HEK293T (cell line): ENCODE results near the gene MYLK.

Experiments
- ELF4 ChIP-seq: fragments of 450-650 bp; IDR thresholded peaks from 2 replicates; pipeline ENCODE4 v1.6.1; 2017; ENCODE audit warnings: antibody characterized with exemption
- FOXA1 ChIP-seq: fragments of 450-650 bp; IDR thresholded peaks from 2 replicates; pipeline ENCODE4 v1.6.1; 2016; ENCODE audit warnings: mild to moderate bottlenecking
- FOXK2 ChIP-seq: fragments of 450-650 bp; IDR thresholded peaks from 2 replicates; pipeline ENCODE4 v1.6.1; 2016; ENCODE audit warnings: mild to moderate bottlenecking
- FOXM1 ChIP-seq: fragments of 450-650 bp; IDR thresholded peaks from 2 replicates; pipeline ENCODE4 v1.6.1; 2017; ENCODE audit warnings: mild to moderate bottlenecking, borderline replicate concordance
- TARDBP ChIP-seq: fragments of 450-650 bp; IDR thresholded peaks from 2 replicates; pipeline ENCODE4 v1.6.1; 2016
- ZNF384 ChIP-seq: fragments of 450-650 bp; IDR thresholded peaks from 2 replicates; pipeline ENCODE4 v1.6.1; 2016
- TF ChIP-seq, protein P1 (sequence below): fragments of 450-650 bp; IDR thresholded peaks from 2 replicates; pipeline ENCODE4 v1.6.1; 2016

DNA sequence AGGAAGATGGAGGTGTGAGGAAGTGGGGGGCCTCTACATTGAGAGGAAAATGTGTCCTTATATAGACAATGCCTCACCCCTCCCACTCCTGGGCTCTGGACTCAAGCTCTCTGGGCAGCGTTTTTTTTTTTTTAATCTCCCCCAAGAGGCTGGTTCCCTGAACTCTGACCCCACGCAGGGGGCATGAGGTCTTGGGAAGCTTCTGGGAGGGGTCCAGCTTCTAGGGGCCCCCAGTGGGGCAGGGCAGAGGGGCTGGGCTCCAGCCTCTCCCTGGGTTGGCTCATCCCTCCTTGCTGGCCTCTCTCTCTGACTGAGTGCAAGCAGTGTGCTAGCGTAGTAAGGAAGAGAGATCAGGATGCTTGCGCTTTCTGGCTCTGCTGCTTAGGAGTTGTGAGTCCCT, 197.9 kb downstream of the MYLK start:
- TF ChIP-seq FOXA1 (no peak), ELF4 (no peak), FOXM1 (no peak), ZNF384 (no peak), TARDBP (no peak), FOXK2 (no peak)
- TF ChIP-seq, protein P1, sequence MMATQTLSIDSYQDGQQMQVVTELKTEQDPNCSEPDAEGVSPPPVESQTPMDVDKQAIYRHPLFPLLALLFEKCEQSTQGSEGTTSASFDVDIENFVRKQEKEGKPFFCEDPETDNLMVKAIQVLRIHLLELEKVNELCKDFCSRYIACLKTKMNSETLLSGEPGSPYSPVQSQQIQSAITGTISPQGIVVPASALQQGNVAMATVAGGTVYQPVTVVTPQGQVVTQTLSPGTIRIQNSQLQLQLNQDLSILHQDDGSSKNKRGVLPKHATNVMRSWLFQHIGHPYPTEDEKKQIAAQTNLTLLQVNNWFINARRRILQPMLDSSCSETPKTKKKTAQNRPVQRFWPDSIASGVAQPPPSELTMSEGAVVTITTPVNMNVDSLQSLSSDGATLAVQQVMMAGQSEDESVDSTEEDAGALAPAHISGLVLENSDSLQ: no peak
